Sigmoid colon (tissue), 7 donors: Measurements from ENCODE around the gene MCTP1. TPM values are rescaled to one million over a fixed set of nuclear protein-coding genes. Genes with fewer than 3 reads are reported as not detected.

Experiments
- DNase-seq: peaks from one replicate; pipeline ENCODE4 v3.0.0-alpha.2; 2019
- H3K27ac ChIP-seq, 4 donors: fragments of 200-600 bp; sonication (generic); one replicate each; pipeline ENCODE4 v1.5.1; 2016 to 2019; ENCODE audit warnings: mild to moderate bottlenecking in 1 of 4
- H3K27me3 ChIP-seq, 3 donors: fragments of 200-600 bp; sonication (generic); one replicate each; pipeline ENCODE4 v1.5.1; 2019; ENCODE audit warnings: mild to moderate bottlenecking in 1 of 3
- H3K36me3 ChIP-seq, 4 donors: fragments of 200-600 bp; sonication (generic); one replicate each; pipeline ENCODE4 v1.5.1; 2016 to 2019
- H3K4me1 ChIP-seq, 4 donors: fragments of 200-600 bp; sonication (generic); one replicate each; pipeline ENCODE4 v1.5.1; 2017 to 2019
- H3K4me3 ChIP-seq, 4 donors: fragments of 200-600 bp; sonication (generic); one replicate each; pipeline ENCODE4 v1.5.1; 2017 to 2019; ENCODE audit warnings: mild to moderate bottlenecking in 2 of 4, moderate library complexity in 1 of 4
- H3K9me3 ChIP-seq, 4 donors: fragments of 200-600 bp in 3 of 4; sonication (generic) in 3 of 4; one replicate each; pipeline versions ENCODE4 v1.5.1 to v1.6.1; 2013 to 2019
- EP300 ChIP-seq, 4 donors: sonication (generic); formaldehyde crosslinking; IDR thresholded peaks; one replicate each; pipeline ENCODE4 v1.6.1; 2017; ENCODE audit warnings: antibody characterized with exemption in 4 of 4
- POLR2A ChIP-seq, 2 donors: fragments of 450-650 bp; IDR thresholded peaks; one replicate each; pipeline ENCODE4 v1.6.1; 2016; ENCODE audit warnings: antibody characterized with exemption in 2 of 2, mild to moderate bottlenecking in 2 of 2, moderate library complexity in 2 of 2
- POLR2AphosphoS5 ChIP-seq, 4 donors: sonication (generic); formaldehyde crosslinking; IDR thresholded peaks; one replicate each; pipeline ENCODE4 v1.6.1; 2017; ENCODE audit warnings: antibody characterized with exemption in 4 of 4
- WGBS, 2 donors: extraction: QIAGEN DNeasy Blood & Tissue Kit; methylation state at CpG; one replicate each; pipeline ENCODE4 v1.1.7; 2013; 5-methylcytosine and 5-hydroxymethylcytosine counted together
- intact Hi-C: fragments of 100-400 bp; cut with DNase I; formaldehyde crosslinking; loops from one replicate; pipeline ENCODE4 v1.15.1; 2023
- polyA plus RNA-seq, 3 donors: library from polyadenylated mRNA; stranded (reverse); fragments of 200-250 nt; gene quantifications; one replicate each; pipeline ENCODE4 v1.2.3, GENCODE V29; 2013
- total RNA-seq, 4 donors: library from RNA; depleted of rRNA; stranded (reverse); fragments of >200 nt; gene quantifications; one replicate each; pipeline ENCODE4 v1.1.0, GENCODE V29; 2016
- TF ChIP-seq, protein P1 (sequence below), 4 experiments: fragments of 450-650 bp in 3 of 4; fragments of 200-600 bp in 1 of 4; IDR thresholded peaks; one replicate each; pipeline ENCODE4 v1.5.1; 2016 to 2019; ENCODE audit warnings: antibody characterized with exemption in 4 of 4, mild to moderate bottlenecking in 3 of 4, moderate library complexity in 2 of 4
- donor health status: healthy with polysubstance abuse.
- donor health status: Bipolar disorder and iron deficiency.
- donor health status: healthy.

MCTP1 gene
- total and polyA plus RNA-seq, 7 donors: 2.1 to 20.5 (median 12.5) TPM

GRCh38 chr5:94818904-94819303 lies 466.0 kb downstream of the MCTP1 start:
- Histone ChIP-seq H3K4me3 (no peak overlapping the region), H3K9me3 (no peaks in the 10 kb centered on the region), H3K36me3 (no peaks in the 10 kb centered on the region), H3K4me1 (no peaks in the 10 kb centered on the region), H3K27me3 (no peaks in the 10 kb centered on the region), H3K27ac (no peak overlapping the region)
- 76 to 85% methylated on average over 5 of the region's 5 CpGs for WGBS, 2 donors
- DNase-seq: no peak
- intact Hi-C loops: no loop called here
- TF ChIP-seq POLR2AphosphoS5 (IDR thresholded peaks at IDR 0.05) (no peak), EP300 (IDR thresholded peaks at IDR 0.05) (no peak), POLR2A (IDR thresholded peaks at IDR 0.05) (no peak)
- TF ChIP-seq, protein P1, sequence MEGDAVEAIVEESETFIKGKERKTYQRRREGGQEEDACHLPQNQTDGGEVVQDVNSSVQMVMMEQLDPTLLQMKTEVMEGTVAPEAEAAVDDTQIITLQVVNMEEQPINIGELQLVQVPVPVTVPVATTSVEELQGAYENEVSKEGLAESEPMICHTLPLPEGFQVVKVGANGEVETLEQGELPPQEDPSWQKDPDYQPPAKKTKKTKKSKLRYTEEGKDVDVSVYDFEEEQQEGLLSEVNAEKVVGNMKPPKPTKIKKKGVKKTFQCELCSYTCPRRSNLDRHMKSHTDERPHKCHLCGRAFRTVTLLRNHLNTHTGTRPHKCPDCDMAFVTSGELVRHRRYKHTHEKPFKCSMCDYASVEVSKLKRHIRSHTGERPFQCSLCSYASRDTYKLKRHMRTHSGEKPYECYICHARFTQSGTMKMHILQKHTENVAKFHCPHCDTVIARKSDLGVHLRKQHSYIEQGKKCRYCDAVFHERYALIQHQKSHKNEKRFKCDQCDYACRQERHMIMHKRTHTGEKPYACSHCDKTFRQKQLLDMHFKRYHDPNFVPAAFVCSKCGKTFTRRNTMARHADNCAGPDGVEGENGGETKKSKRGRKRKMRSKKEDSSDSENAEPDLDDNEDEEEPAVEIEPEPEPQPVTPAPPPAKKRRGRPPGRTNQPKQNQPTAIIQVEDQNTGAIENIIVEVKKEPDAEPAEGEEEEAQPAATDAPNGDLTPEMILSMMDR (IDR thresholded peaks at IDR 0.05): no peak

DNA sequence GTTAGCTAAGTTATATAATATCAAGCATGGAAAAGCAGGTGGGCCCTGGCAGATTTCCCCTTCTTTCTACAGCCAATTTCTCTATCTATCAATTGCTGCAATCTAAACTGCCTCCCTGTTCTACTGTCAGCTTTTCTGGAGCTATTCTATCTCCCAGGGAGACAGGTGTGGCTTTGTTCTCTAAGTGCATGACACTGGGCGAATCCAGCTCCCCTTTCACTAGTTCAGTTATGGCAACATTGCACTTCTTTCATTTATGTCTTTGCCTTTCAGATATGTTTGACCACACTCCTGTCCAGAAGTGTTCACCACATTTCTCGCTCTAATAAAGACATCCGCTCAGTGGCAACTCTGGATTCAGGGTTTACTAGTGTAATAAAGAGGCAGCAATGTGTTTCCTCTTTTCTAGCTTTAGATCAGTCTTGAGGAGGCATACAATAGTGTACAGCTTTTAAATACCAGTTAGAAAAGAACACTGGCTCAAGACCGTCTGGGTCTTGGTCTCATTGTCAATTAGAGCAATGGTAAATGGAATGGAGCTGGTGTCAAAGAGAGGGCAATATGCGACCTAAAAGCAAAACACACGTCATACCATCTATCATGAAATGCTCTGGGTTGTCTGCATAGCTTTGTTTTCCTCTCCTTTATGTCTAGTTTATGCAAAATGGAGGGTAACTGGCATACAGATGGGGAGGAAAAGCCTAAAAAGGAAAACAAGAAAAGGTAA lies 469.4 kb downstream of the MCTP1 start:
- Histone ChIP-seq H3K27me3 (no peaks in the 10 kb centered on the region), H3K4me1 (no peaks in the 10 kb centered on the region), H3K4me3 (no peak overlapping the region), H3K9me3 (no peaks in the 10 kb centered on the region), H3K27ac (no peak overlapping the region), H3K36me3 (no peaks in the 10 kb centered on the region)
- DNase-seq: no peak
- no peak for TF ChIP-seq POLR2A (IDR thresholded peaks at IDR 0.05)
- no peak for TF ChIP-seq POLR2AphosphoS5 (IDR thresholded peaks at IDR 0.05)
- no peak for TF ChIP-seq EP300 (IDR thresholded peaks at IDR 0.05)
- TF ChIP-seq, protein P1 (IDR thresholded peaks at IDR 0.05): no peak
- WGBS, 2 donors: 74 to 83% methylated on average over 6 of the region's 6 CpGs
- intact Hi-C loops: no loop called here

- DNase-seq: no peak
- Histone ChIP-seq H3K27me3 (no peaks in the 10 kb centered on the region), H3K36me3 (no peaks in the 10 kb centered on the region), H3K4me3 (no peak overlapping the region), H3K9me3 (no peaks in the 10 kb centered on the region), H3K27ac (no peak overlapping the region), H3K4me1 (no peaks in the 10 kb centered on the region)
- intact Hi-C loops: no loop called here
- TF ChIP-seq POLR2AphosphoS5 (IDR thresholded peaks at IDR 0.05) (no peak), EP300 (IDR thresholded peaks at IDR 0.05) (no peak), POLR2A (IDR thresholded peaks at IDR 0.05) (no peak)
- TF ChIP-seq, protein P1 (IDR thresholded peaks at IDR 0.05): no peak
- 46 to 74% methylated on average over 2 of the region's 2 CpGs for WGBS, 2 donors
Observed at GRCh38 chr5:94812232-94812631, 472.7 kb downstream of the MCTP1 start.

GRCh38 chr5:94811331-94811730 lies 473.6 kb downstream of the MCTP1 start:
- no peak for DNase-seq
- intact Hi-C loops: no loop called here
- Histone ChIP-seq H3K27ac (no peak overlapping the region), H3K4me1 (no peaks in the 10 kb centered on the region), H3K4me3 (no peak overlapping the region), H3K27me3 (no peaks in the 10 kb centered on the region), H3K9me3 (no peaks in the 10 kb centered on the region), H3K36me3 (no peaks in the 10 kb centered on the region)
- TF ChIP-seq, protein P1 (IDR thresholded peaks at IDR 0.05): no peak
- TF ChIP-seq POLR2A (IDR thresholded peaks at IDR 0.05) (no peak), EP300 (IDR thresholded peaks at IDR 0.05) (no peak), POLR2AphosphoS5 (IDR thresholded peaks at IDR 0.05) (no peak)
- WGBS, 2 donors: 86 to 91% methylated on average over 6 of the region's 6 CpGs

GRCh38 chr5:94810877-94811276 lies 474.0 kb downstream of the MCTP1 start:
- TF ChIP-seq, protein P1 (IDR thresholded peaks at IDR 0.05): no peak
- no peak for TF ChIP-seq POLR2AphosphoS5 (IDR thresholded peaks at IDR 0.05)
- TF ChIP-seq EP300 (IDR thresholded peaks at IDR 0.05): no peak
- TF ChIP-seq POLR2A (IDR thresholded peaks at IDR 0.05): no peak
- H3K27ac ChIP-seq: no peak overlapping the region
- H3K4me3 ChIP-seq: no peak overlapping the region
- no peaks in the 10 kb centered on the region for H3K36me3 ChIP-seq
- intact Hi-C loops: no loop called here
- 89% methylated on average over 2 of the region's 2 CpGs for WGBS, 2 donors
- DNase-seq: no peak
- no peaks in the 10 kb centered on the region for H3K4me1 ChIP-seq
- H3K9me3 ChIP-seq: no peaks in the 10 kb centered on the region
- H3K27me3 ChIP-seq: no peaks in the 10 kb centered on the region
